Activated T-cell treated with anti-CD3 and anti-CD28 coated beads for 24 hours (primary cell): ENCODE results near the gene YTHDC2.
"Not testable (repeated sequence)": the region's sequence is repeated elsewhere in the genome, so short reads cannot be mapped to it uniquely, and the experiment has no call there.

ENCODE experiments used
- DNase-seq: peaks from one replicate; pipeline ENCODE4 v3.0.0-alpha.2; 2020; ENCODE audit warnings: low read depth

The YTHDC2 gene

DNA sequence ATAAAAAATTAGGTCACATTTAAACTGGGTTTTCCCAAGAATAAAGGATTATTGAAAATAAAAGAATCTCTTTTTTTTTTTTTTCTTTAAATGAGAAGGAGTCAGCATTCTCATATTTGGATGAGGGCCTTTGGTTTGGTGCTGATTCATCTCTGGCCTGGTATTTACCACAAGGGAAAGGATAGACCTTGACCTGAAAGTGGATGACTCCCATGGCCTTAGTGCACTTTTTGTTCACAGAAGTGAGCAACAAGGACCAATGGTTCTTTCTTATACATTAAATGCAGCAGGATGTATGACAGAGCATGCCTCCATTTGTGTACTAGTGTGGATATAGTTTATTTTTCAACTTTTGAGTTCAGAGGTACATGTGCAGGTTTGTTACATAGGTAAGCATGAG lies 6.9 kb downstream of the YTHDC2 start:
- DNase-seq: no peak

DNA sequence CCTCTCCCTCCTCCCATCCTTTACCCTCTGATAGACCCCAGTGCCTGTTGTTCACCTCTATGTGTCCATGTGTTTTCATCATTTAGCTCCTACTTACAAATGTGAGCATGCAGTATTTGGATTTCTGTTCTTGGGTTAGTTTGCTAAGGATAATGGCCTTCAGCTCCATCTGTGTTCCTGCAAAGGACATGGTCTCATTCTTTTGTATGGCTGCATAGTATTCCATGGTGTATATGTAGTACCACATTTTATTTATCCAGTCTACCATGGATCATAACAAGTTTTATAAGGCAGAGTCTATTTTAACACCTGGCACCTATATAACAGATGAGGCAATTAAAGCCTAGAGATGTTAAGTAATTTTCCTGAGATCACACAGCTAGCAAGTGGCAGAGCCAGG lies 7.4 kb downstream of the YTHDC2 start:
- no peak for DNase-seq

DNA sequence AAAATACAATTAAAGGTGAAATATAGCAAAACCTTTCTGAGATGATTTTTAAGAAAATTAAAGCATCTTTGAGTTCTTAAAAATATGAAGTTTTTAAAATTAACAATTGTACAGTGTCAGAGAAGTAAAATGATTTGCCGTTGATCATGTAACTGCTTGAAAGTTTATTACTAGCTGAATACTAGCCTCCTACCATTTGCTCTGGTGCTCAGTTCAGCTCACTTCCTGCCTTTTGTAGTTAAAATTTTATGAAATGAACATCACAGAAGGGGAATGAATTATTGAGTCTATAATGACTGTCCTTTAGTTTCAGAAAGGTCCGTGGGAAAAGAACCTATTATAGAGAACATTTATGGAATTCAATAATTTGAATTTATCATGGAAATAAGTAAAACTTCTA lies 9.7 kb downstream of the YTHDC2 start:
- no peak for DNase-seq

DNA sequence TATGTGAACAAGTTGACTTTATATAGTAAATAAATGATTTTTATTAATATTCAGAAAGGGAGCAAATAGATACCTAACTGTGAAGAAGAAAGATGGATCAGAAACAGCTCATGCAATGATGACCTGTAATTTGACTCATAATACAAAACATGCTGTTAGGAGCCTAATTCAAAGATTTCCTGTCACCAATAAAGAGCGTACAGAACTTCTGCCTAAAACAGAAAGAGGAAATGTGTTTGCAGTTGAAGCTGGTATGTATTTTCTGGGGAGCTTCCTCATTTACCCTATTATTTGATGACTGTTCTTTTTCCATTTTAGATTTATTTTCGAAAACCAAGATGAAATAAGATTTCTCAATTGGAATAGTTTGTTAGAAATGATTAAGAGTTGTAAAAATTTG lies 11.4 kb downstream of the YTHDC2 start:
- DNase-seq: no peak

DNA sequence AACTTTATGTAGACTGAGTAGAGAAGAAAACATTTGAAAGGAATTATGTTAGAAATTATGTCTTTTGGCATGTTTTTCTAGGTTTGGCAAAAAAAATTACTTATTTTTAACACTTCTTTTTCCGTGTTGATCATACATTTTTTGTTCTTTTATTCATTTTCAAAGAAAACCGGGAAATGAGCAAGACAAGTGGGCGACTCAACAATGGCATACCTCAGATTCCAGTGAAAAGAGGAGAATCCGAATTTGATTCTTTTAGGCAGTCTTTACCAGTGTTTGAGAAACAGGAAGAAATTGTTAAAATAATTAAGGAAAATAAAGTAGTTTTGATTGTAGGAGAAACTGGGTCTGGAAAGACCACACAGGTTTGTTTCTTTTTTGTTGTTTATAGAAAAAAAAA lies 12.9 kb downstream of the YTHDC2 start:
- DNase-seq: no peak

DNA sequence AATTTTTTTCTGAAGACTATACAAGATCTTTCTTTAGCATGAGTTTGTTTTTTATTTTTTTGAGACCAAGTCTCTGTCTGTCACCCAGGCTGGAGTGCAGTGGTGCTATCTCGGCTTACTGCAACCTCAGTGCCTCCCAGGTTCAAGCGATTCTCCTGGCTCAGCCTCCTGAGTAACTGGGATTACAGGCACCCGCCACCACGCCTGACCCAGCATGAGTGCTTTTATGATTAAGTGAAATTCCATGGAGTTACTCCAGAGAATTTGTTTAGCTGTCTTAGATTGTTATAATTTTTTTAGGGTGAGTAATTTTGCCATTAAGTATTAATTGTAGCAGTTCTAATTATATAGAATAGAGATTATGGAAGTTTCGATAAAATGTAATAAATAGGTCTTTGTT lies 14.3 kb downstream of the YTHDC2 start:
- DNase-seq: no peak

DNA sequence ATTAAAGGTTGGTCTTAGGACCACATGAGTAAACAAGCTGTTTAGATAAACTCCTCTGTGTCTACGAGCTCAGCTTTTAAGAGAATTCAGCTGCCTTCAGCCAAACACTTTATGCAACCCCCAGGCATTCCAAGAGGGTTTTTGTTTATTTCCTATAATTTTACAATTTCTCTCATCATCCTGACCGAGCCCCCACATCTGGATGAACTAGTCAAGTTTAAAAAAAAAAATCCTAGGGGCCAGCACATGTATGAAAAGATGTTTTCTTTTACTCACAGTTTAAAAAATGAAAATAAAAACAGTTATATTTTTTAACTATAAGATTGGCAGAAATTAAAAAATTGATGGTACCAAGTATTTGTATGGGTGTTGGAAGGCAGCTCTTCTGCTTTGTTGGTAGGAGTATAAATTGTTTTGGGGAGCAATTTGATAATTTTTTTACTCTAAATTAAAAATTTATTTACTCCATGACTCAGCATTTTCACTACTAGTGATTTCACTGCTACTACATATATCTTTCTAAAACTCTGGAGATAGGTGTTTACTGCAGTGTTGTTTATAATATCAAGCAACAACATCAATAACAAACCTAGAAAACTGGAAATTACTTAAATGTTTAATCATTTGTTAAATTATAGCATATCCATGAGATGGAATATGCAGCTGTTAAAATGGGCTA lies 18.1 kb downstream of the YTHDC2 start:
- DNase-seq: no peak

DNA sequence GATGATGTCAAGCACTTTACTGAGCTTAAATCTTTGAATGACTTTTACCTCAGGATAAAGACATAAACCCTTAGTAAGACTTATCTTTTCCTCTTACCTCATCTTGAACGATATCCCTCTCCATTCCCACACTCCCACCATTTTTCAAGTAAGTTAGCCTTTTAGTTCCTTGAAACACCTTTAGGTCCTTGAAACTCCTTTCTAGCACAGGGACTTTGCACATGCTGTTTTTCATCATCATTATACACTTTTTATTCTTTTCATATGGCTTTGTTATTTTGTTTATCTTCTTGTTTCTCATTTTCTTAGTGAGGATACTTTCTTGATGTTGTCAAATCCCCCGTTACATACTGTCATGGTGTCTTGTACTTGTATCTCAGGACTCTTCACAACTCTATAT lies 24.8 kb downstream of the YTHDC2 start:
- no peak for DNase-seq

DNA sequence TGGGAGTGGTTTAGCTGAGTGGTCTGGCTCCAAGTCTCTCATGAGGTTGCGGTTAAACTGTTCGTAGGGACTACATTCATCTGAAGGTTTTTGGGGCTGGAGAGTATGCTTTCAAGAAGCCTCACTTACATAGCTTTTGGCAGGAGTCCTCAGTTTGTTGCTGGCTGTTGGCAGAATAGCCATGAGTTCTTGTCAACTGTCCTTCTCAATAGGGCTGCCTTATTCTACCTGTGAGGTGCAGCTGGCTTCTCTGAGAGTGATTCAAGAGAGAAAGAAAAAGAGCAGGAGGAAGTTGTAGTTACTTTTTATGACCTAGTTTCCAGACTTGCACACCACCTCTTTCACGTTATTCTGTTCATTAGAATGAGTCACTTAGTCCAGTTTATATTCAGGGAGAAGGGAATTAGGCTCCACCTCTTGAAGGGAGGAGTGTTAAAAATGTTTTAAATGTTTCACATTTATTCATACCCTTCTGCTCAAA lies 33.2 kb downstream of the YTHDC2 start:
- no peak for DNase-seq

DNA sequence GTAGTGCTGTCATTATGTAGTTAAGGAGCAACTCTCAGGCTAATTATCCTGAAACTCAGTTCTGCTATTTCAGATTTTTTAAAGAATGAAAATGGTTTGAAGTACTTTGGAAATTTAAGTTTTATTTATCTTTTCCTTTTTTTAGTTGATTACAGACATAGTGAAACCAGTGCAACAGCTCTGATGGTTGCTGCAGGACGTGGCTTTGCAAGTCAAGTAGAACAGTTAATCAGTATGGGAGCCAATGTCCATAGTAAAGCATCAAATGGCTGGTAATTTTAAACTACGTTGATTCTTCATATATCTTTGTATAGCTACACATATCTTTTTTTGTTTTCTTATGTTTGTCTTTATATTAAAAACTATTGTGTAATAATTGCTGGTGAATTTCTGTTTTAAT lies 34.9 kb downstream of the YTHDC2 start:
- no peak for DNase-seq

DNA sequence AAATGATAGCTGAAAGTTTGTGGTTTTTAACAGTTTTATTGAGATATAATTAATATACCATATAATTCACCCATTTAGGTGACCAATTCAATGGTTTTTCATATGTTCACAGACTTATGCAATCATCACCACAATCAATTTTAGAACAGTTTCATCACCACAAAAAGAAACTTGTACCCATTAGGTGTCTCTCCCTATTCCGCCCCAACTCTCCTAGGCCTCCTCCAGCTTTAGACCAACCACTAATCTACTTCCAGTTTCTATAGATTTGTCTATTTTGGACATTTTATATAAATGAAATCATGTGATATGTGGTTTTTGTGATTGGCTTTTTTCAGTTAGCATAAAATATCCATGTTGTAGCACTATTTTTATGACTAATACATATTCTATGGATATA lies 38.6 kb downstream of the YTHDC2 start:
- no peak for DNase-seq

DNA sequence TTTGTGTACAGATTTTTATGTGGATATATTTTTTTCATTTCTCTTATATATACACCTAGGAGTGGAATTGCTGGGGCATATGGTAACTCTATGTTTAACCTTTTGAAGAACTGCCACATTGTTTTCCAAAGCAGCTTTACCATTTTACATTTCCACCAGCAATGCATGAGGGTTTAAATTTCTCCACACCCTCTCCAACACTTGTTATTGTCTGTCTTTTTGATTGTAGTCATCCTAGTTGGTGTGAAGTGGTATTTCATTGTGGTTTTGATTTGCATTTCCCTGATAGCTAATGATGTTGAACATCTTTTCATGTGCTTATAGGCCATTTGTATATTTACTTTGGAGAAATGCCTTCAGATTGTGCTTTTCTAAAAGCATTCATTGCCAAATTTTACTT lies 39.1 kb downstream of the YTHDC2 start:
- DNase-seq: no peak

DNA sequence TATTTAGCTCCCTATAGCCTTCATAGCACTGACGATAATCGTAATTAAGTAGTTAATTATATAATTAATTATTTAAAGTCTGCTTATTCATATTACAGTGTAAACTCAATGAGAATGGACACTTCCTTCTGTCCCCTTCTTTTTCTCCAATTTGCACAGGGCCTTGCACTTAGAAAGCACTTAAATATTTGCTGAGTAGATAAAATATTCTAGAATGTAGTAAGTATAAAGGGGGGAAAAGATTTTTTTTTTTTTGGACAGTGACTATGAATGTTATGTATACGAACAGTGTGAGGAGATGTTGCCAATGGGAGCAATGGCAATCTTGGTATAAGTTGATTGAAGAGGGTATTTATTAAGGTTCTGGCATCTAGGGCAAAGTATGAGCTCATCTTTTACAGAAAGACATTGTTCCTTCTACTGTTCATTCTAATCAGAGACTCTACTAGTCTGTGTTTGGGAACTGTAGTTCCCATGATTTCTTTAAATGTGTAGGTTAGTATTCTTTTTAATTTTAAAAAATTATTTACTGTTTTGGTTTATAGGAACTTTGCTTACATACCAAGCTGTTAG lies 49.4 kb downstream of the YTHDC2 start:
- no peak for DNase-seq

DNA sequence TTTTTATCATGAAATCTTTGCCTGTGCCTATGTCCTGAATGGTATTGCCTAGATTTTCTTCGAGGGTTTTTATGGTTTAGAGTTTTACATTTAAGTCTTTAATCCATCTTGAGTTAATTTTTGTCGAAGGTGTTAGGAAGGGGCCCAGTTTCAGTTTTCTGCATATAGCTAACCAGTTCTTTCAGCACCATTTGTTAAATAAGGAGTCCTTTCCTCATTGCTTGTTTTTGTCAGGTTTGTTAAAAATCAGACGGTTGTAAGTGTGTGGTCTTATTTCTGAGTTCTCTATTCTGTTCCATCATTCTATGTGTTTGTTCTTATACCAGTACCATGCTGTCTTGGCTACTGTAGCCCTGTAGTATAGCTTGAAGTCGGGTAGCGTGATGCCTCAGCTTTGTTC lies 55.9 kb downstream of the YTHDC2 start:
- DNase-seq: no peak

DNA sequence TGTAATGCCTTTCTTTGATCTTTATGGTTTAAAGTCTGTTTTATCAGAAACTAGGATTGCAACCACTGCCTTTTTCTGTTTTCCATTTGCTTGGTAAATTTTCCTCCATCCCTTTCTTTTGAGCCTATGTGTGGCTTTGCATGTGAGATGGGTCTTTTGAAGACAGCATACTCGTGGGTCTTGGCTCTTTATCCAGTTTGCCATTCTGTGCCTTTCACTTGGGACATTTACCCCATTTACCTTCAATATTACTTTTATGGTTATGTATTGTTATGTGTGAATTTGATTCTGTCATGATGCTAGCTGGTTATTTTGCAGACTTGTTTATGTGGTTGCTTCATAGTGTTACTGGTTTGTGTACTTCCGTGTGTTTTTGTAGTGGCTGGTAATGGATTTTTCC lies 59.2 kb downstream of the YTHDC2 start:
- DNase-seq: no peak

DNA sequence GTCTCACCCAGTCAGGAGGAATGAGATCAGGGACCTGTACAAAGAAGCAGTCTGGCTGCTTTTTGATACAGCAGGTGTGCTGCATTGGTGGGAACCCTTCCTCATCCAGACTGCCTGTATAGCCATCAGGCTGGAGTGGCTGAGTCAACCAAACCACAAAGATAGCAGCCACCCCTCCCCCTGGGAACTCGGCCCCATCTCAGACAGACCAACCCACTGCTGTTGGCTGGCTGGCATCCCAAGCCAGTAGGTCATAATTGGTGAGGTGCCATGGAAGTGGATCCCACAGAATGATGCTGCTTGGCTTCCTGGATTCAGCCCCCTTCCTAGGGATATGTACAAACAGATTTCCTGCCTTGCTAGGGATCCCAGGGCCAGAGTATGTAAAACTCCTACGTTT lies 60.9 kb downstream of the YTHDC2 start:
- DNase-seq: no peak

DNA sequence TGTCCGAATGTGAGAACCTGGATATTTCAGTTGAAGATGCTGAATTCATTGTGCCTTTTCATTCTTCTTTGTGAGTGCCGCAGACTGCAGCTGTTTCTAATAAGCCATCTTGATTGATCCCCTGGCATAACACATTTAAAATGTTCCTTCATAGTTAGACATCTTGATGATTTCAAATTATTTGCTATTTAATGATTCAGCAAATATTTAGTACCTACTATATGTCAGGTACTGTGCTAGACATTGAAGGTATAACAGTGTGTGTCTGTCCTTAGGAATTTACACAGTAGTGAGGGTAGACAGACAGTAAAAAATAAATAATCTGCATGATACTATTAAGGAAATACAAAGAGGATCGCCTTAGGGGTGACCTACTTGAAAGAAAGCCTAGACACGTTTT lies 61.6 kb downstream of the YTHDC2 start:
- no peak for DNase-seq

DNA sequence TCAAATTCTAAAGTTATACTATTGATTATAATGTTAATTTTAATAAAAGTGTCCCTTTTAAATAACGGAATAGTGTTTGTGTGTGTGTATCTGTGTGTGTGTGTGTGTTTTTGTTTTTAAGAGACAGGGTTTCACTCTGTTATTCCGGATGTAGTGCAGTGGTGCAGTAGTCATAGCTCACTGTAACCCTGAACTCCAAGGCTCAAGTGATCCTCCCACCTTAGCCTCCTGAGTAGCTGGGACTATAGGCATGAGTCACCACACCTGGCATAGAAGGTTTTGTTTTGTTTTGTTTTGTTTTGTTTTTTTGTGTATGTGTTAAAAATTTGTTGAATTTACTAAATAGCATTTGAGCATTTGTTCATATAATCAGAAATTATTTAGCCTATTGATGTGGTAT lies 64.6 kb downstream of the YTHDC2 start:
- no peak for DNase-seq

DNA sequence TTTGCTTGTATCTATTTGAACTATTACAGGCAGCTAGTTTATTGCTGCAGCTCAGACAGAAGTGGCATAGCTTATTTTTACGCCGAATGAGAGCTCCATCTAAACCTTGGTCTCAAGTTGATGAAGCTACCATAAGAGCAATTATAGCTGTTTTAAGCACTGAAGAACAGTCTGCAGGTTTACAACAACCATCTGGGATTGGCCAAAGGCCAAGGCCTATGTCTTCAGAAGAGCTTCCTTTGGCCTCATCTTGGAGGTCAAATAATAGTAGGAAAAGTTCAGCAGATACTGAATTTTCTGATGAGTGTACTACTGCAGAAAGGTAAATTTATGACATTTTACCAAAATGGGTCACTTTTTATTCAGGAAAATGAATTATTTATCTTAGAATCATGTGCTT lies 67.9 kb downstream of the YTHDC2 start:
- DNase-seq: no peak

DNA sequence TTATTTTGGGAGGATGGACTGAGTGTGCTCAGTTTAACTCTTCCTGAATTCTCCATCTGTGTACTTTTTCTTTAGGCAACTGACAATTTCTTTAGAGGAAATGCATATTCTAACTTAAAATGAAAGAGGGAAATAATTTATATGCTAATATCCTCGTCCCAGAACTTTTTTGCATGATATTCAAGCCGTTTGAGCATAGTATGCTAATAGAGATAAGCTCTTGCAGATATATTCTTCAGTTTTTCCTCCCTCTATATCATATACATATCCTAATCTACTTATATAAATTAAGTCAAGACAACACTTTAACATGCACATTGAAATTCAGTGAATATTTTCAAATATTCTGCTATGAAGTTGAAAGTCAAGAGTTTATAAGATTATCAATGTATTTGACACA lies 84.7 kb downstream of the YTHDC2 start:
- DNase-seq: no peak

DNA sequence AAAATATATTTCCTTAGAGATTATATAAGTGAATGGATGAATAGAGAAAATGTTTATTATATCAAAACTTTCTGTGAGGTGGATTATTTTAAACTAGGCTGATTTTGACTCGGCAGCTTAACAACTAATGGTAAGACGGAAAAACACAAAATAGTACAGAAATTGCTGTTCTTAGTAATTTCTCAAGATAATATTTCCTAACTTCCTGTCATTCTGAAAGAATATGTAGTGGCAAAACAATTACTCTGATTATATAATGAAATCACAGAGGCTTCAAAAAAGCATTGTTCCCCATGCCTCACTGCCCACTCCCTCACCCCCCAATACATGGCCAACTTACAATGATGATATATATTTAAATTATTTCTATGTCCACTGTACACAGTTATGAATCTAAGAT lies 85.4 kb downstream of the YTHDC2 start:
- no peak for DNase-seq

DNA sequence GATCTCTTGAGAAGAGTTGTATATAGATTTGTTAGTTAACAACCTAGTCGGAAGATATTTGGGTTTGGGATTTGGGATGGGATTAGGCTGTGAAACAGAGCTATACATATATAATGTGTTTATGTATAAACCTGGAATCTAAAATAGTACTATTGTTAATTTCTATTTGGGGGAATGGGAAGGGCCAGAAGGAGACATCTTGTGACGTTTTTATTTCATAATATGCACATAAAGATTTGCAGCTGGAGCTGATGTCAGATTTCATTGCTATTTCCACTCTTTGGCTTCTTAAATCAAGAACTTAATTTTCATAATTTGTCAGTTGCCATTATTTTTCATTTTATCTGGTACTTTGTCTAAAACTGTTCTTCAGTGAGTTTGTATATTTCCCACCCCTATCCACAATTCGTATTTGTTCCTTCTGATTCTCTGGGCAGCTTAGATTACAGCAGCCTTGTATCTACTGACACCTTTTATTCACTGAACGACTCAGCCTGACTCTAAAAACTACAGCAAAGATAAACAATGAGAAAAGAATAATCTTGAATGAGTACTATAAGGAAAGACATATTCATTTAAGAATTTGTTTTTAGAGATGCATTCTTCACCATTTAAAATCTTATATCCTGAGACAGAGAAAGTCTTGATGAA lies 86.9 kb downstream of the YTHDC2 start:
- DNase-seq: no peak

DNA sequence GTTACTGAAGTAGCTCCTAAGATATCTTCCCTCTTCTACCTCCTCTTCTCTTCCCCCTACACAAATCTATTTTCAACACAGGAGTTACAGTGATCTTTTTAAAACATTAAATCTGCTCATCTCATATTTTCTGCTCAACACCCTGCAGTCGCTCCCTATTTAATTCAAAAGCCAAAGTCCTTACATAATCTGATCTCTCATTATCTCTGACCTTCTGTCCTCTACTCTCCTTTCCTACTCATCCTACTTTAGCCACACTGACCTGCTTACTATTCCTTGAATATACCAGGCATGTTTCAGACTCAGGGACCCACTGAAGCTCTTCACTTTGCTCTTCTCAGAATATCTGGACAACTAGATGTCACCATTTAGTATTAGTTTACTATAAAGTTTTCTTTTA lies 87.9 kb downstream of the YTHDC2 start:
- DNase-seq: no peak

DNA sequence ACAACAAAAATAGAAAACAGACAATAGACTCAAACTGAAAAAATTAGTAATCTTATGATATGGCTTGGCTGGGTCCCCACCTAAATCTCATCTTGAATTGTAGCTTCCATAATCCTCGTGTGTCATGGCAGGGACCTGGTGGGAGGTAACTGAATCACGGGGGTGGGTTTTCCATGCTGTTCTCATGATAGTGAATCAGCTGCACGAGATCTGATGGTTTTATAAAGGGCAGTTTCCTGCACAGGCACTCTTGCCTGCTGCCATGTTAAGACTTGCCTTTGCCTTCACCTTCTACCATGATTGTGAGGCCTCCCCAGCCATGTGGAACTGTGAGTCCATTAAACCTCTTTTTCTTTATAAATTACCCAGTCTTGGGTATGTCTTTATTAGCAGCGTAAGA lies 89.8 kb downstream of the YTHDC2 start:
- DNase-seq: not testable (repeated sequence)
